Measurements from ENCODE around the gene HIVEP3. TPM values are rescaled to one million over a fixed set of nuclear protein-coding genes. Genes with fewer than 3 reads are reported as not detected.
A peak's percentile ranks its signal among the peaks of the same experiment; 100 is the strongest.

Gene HIVEP3
- total RNA-seq, 1 donor from 2014 or later: 6.5 TPM

GRCh38 chr1:41660570-41661427, 257.9 kb downstream of the HIVEP3 start:
- ATAC-seq (no peak), DNase-seq (no peak)
- intact Hi-C loops (cut with micrococcal nuclease): no loop called here

- intact Hi-C loops (cut with micrococcal nuclease): no loop called here
- DNase-seq: no peak
- ATAC-seq: no peak
Observed at GRCh38 chr1:41659903-41660302, 258.8 kb downstream of the HIVEP3 start.

DNA sequence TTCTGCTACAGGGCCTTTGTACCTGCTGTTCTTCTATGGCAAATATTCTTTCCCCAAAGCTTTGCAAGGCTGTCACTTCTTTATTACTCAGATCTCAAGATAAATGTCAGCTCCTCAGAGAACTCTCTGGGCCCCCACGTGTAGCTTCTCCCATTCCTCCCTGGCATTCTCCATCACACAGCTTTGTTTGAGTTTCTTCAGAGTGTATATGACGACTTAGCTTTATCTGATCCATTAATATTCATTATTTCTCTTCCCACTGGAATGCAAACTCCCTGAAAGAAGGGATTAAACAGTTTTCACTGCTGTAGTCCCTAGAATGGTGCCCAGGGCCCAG, 259.6 kb downstream of the HIVEP3 start:
- DNase-seq (no peak), ATAC-seq (no peak)
- intact Hi-C loops (cut with micrococcal nuclease): no loop called here

DNA sequence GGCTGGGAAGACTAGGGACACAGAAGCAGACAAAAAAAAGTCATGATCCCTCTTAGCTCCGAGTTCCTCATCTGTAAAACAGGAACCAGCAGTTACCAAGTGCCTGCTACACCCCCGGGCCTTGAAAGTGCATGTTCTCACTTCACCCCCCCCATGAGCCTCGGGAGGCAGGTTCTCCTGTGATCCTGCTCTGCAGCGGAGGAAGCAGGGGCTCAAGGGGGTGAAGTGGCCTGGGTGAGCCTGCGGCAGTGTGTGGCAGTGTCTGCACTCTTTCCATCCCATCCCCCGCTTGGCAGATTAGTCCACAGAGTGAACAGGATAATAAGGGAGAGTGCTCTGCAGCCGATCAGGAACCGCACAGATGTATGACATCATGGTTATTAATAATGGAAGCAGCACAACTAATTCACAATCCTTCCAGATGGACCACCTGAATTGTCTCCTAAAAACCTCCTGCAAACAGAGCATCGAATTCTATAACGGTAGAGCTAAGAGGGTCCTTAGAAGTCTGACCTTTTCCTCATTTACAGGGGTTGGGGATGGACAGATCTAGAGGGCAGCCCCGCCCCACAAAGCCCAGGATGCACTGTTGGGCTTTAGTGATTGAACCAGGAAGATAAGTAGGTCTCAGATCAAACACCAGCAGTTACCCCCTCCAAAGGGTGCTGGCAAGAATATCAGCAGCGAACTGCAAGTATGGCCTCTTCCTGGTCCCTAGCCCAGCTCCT, 260.1 kb downstream of the HIVEP3 start:
- intact Hi-C loops (cut with micrococcal nuclease): no loop called here
- DNase-seq (no peak), ATAC-seq (no peak)

GRCh38 chr1:41657679-41658295, 260.9 kb downstream of the HIVEP3 start:
- intact Hi-C loops (cut with micrococcal nuclease): no loop called here
- DNase-seq (no peak), ATAC-seq (no peak)

DNA sequence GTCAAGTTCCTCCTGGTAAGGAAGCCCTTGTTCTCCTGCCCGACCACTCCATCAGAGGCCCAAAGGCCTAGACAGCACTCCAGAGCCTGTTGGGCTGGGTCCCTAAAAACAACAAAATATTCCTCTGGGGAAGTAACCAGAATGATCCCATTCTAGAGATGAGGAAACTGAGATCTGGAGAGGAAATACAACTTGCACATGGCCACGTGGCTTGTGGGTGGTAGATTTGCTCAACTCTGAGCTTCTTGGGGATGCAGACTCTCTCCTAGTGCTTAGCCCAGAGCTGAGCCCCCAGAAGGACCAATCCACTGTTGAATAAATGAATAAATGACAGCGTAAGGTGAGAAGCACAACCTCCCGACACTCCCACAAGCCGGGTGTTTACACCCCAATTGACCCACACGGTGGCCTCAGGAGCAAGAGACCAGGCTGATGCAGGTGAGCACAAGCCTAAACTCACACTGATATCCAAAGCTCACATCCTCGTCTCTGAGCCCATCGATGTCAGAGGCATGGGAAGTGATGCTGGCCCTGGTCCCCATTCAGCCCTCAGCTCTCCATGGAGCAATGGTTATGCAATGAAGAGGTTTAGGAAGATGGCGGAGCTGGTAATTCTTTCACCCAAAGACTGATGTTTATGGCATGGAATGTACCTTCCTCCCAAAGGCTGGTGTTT, 261.8 kb downstream of the HIVEP3 start:
- DNase-seq (no peak), ATAC-seq (no peak)
- intact Hi-C loops (cut with micrococcal nuclease): no loop called here

- peak; percentile 30 for ATAC-seq
- no peak for DNase-seq
- intact Hi-C loops (cut with micrococcal nuclease): no loop called here
Observed at GRCh38 chr1:41656068-41656467, 262.7 kb downstream of the HIVEP3 start.

GRCh38 chr1:41655632-41656031, 263.1 kb downstream of the HIVEP3 start:
- intact Hi-C loops (cut with micrococcal nuclease): no loop called here
- ATAC-seq (no peak), DNase-seq (no peak)

GRCh38 chr1:41653574-41653973, 265.1 kb downstream of the HIVEP3 start:
- intact Hi-C loops (cut with micrococcal nuclease): no loop called here
- no peak for DNase-seq
- no peak for ATAC-seq

- intact Hi-C loops (cut with micrococcal nuclease): no loop called here
- DNase-seq (no peak), ATAC-seq (no peak)
Observed at GRCh38 chr1:41652384-41653265, 266.1 kb downstream of the HIVEP3 start.

GRCh38 chr1:41650028-41650880, 268.5 kb downstream of the HIVEP3 start:
- ATAC-seq (peak; percentile 72), DNase-seq (peak; percentile 50)
- intact Hi-C loops (cut with micrococcal nuclease): no loop called here

DNA sequence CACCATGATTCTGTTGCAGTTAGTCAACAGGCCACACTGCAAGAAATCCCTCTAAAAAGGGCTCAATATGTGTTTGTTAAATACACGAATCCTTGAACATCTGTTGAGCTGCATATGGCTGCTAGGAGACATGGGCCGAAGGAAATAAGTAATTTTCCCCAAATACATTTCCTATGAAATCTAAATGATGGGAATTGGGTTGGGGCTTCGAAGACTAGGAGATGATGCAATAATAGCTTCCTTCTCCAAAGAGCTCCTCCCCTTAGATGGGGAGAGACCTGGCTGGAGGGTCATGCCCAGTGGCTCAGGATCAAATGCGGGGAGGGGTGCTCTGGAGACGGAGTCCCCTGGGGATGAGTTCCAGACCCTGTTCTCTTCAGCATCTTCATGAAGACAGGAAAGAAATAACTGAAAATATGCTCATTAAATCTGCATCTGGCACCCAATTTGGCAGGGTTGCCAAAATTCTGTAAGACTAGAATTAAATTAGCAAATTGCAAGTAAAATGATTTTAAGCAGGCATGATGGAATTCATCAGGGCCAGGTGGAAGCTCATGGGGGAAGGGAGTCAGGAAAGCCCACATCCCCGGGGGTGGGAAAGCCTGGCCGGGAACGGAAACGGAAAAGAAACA, 269.2 kb downstream of the HIVEP3 start:
- intact Hi-C loops (cut with micrococcal nuclease): no loop called here
- ATAC-seq (no peak), DNase-seq (no peak)

DNA sequence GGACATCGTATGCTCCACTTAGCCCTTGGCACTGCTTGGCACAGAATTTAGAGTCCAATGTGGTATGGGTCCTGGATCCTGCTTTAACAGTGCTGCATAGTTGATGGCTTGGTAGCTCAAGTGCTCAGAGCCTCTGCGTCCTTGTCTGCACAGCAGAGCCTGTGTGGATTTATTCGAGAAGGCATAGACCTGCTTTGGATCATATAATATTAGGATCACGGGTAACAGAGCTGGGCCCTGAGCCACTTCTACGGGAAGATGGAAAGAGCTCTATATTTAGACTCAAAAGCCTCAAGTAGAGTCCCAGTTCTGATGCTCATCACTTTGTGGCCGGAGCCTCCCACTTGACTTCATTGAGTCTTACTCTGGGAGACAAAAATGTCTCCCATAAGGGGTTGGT, 269.9 kb downstream of the HIVEP3 start:
- DNase-seq (no peak), ATAC-seq (peak; percentile 81)
- intact Hi-C loops (cut with micrococcal nuclease): no loop called here

GRCh38 chr1:41648230-41648629, 270.5 kb downstream of the HIVEP3 start:
- no peak for ATAC-seq
- intact Hi-C loops (cut with micrococcal nuclease): no loop called here
- no peak for DNase-seq

DNA sequence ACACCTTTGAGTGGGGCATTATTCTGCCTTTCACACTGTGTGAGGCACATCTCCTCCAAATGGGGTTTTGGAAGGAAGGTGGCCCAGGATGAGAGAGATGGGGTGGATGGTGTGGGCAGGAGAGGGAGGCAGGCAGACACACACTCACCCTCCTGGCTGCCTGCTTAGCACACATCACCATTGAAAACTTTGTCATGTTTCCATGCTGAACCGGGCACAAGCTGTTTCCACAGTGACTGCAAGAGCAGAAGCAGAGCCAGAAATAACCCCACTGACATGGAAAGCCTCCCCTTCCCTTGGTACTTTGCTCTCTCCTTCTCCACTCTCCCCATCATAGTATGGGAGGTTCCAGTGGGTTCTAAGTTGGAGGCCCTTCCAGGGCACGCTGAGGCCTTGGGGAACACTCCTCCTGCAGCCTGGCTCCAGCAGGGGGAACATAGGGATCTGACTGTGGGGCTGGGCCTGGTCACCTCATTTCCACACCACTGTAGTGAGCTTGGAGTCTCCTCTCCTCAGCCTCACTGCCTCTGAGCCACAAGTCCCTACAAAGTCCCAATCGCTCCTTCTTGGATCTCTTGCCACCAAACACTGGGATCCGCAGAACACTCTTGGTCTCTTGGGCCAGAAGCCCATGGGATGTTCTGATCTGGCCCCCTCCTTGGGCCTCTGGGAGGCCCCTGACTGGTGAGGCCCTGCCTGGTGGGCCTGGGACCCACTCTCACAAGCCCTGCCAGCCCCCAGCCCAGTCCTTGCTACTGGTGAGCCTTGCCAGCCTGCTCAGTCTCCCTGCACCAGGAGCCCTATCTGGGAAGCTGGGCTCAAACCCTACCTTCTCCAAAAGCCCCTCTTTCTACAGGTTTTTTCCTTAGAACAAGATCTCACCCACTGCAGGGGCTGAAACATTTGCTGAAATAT, 271.2 kb downstream of the HIVEP3 start:
- intact Hi-C loops (cut with micrococcal nuclease): no loop called here
- ATAC-seq: peak; percentile 35
- DNase-seq: no peak

DNA sequence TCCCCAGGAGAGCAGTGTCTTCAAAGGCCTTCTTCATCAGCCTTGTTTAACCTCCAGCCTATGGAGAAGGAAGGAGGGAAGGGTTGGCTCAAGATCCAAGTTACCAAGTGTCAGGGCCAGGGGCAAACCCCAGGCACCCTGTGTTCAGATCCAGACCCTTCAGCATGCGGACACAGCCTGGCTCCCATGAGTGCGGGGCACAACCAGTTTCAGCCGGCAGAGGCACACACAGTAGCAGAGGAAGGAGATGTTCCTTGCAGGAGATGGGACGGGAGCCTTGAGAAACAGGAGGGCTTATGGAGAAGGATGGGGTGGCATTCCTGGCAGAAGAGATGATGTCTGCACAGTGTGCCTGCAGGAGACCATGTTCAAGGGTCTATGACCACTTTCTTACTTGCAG, 272.5 kb downstream of the HIVEP3 start:
- intact Hi-C loops (cut with micrococcal nuclease): no loop called here
- DNase-seq (no peak), ATAC-seq (no peak)

- DNase-seq (no peak), ATAC-seq (no peak)
- intact Hi-C loops (cut with micrococcal nuclease): no loop called here
Observed at GRCh38 chr1:41645062-41645461, 273.7 kb downstream of the HIVEP3 start.
